ENCODE data around the gene SPRYD3.
"Not testable (repeated sequence)": the region's sequence is repeated elsewhere in the genome, so short reads cannot be mapped to it uniquely, and the experiment has no call there.

The SPRYD3 gene

DNA sequence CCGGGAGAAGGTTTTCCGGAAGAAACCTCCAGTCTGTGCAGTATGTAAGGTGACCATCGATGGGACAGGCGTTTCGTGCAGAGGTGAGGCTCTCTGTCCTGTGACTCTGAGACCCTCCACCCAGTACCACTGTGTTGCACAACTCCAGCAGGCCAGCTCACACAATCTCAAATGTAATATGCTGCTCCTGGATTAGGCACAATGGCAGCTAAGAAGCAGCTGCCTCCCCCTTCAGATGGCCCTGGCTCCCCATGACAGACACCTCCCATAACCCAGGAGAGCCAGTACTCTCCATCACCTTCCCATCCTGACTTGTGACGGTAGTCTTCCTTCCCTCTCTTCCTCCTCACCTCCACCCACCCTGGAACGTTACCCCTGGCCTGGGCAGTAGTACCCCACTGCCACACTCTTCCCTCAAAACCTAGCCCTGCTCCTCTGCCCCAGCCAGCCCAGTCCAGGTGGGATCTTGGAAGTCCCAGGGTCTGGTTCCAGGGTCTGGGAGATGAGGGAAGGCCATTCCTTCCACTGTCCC, 27.2 kb downstream of the SPRYD3 start:
- no peak for DNase-seq (ENCODE audit: low read depth in 2 of 2)

DNA sequence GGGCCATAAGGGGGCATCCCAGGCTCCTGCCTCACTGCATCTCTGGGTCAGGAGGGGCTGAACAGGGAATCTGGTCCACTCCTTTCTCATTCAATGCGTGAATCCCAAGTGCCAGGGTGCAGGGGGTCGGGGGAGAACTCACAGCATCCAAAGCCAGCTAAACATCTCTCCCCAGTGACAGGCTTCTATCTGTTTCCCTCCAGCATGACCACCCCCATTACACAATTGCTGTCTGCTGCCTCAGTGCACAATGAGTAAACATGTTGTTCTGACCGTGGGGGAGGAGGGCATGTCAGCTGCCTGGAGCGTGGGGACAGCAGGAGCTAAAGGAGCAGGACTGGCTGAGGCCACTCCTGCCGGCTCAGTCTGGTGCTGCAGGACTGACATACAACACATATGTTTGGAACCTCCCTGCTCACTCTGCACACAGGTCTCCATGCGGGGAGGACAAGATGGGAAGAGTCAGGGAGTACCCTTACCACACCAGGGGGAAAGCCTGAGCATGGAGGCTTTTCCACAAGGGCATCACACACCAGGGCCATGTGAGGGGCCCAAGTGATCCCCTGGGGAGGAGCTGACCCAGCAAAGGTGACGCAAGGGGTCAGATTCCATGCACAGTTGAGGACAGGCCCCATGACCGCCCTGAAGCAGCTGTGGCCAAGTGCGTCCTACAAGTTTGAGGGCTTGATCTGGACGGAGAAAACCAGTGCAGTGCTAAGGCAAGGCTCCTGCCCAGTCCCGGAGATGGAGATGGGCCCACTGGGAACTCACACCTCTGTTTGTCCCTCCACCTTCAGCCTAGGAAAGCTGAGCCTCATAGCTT, 27.9 kb downstream of the SPRYD3 start:
- DNase-seq (ENCODE audit: low read depth in 2 of 2), result no peak

- no peak for DNase-seq (ENCODE audit: low read depth in 2 of 2)
These were observed 28.6 kb downstream of the SPRYD3 start for GRCh38 chr12:53050426-53051057.

GRCh38 chr12:53049571-53050318, 29.4 kb downstream of the SPRYD3 start, which contains the start of gene TNS2:
TSS of gene TNS2 (plus strand) at chr12:53050065. CDS start at chr12:53050186, 121 bp downstream.
- no peak for DNase-seq (ENCODE audit: low read depth in 2 of 2)

DNA sequence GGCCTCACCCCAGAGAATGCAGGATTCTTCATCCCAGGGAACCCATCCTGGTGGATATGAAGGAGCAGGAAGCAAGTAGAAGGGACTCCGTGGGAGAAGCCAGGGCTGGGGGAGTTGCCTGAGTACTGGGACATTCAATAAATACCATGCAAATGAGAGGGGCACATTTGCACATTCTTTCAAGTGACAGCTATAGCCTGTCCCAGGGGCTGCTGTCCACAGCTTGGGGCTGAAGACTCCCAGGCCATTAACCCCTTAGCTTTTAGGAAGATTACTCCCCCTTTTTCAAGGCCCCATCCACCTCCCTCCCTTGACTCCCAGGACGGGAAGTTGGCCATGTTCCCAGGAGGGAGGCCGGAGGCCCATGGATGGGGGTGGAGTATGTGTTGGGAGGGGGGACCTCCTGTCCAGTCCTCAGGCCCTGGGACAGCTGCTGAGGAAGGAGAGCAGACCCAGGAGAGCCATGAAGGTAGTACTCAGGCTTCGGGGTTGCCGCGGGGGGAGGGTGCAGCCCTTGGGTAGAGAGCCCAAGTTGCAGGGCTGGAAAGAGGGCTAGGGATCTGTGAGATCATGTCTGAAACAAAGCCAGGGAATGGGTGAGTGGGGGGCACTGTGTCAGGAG, 30.3 kb downstream of the SPRYD3 start:
- no peak for DNase-seq (ENCODE audit: low read depth in 2 of 2)

DNA sequence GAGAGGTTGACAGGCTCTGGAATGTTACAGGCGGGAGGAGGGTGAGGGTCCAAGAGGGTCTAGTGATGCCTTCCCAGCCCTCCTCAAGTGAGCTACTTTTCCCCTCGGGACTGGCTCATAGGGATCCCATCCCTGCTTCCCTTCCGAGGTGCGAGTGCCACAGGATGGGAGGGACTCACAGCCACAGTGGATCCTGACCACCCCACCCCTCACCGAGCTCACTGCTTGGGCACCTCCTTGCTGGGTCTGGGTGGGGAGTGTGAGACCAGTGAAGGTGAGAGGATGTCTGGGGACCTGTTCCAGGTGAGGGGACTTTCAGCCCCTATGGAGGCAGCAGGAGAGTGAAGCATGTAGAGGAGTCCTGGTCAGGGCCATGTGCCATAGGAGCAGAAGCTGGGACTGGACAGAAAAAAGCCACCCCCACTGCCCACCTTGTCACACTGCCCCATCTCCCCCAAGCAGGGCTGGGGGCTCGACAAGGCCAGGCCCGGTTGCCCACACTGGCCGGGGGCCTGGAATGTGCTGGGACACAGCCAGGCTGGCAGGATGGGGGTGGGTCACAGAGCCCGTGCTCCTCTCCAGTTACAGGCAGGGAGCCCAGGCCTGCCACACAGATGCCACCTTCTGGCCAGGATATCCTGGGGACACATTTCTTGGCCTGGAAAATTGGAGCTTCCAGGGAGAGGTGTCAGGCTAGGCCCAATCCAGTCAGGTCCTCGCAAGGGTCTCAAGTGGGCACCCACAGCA, 31.0 kb downstream of the SPRYD3 start:
- no peak for DNase-seq (ENCODE audit: low read depth in 2 of 2)

GRCh38 chr12:53047221-53048032, 31.8 kb downstream of the SPRYD3 start:
- peak; percentile 49 to 53 for DNase-seq (ENCODE audit: low read depth in 2 of 2)

- DNase-seq (ENCODE audit: low read depth in 2 of 2), result peak; percentile 25 to 31
These were observed 32.5 kb downstream of the SPRYD3 start for GRCh38 chr12:53046655-53047220.

- no peak for DNase-seq (ENCODE audit: low read depth in 2 of 2)
These were observed 33.5 kb downstream of the SPRYD3 start for GRCh38 chr12:53045696-53046045.

- no peak for DNase-seq (ENCODE audit: low read depth in 2 of 2)
These were observed 34.1 kb downstream of the SPRYD3 start for GRCh38 chr12:53044896-53045695.

- DNase-seq (ENCODE audit: low read depth in 2 of 2), result no peak
These were observed 35.1 kb downstream of the SPRYD3 start for GRCh38 chr12:53044052-53044581.

- DNase-seq (ENCODE audit: low read depth in 2 of 2), result no peak
These were observed 36.4 kb downstream of the SPRYD3 start for GRCh38 chr12:53042607-53043454.

DNA sequence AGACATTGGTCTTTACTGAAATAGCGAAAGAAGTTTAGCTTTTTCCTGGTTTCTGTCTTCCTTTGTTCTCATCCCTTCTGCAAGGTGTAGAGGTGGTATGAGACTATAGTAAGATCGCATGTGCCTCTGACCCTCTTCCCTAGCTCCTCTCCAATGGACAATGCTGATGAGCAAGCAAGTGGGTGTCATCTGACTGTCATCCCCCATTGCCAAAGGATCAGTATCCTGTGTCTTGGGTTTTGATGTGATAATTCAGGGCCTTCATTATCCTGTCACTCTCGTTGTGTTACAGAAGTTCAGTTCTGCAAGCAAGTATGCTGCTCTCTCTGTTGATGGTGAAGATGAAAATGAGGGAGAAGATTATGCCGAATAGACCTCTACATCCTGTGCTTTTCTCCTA, 39.3 kb downstream of the SPRYD3 start:
- DNase-seq (ENCODE audit: low read depth in 2 of 2), result no peak

DNA sequence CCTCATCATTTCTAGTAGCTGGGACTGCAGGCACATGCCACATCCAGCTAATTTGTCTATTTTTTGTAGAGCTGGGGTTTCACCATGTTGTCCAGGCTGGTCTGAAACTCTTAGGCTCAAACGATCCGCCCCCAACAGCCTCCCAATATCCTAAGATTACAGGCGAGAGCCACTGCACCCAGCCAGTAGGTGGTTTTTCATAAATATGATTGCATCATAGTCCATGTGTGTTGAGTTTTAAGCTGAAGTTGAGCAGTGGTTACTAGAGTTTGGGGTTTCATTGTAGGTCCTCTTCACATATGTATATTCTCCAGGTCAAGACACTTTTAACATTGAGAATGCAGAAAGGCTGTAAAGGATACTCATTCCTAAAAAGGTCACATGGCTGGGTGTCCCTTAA, 42.4 kb downstream of the SPRYD3 start:
- DNase-seq (ENCODE audit: low read depth in 2 of 2), result no peak

DNA sequence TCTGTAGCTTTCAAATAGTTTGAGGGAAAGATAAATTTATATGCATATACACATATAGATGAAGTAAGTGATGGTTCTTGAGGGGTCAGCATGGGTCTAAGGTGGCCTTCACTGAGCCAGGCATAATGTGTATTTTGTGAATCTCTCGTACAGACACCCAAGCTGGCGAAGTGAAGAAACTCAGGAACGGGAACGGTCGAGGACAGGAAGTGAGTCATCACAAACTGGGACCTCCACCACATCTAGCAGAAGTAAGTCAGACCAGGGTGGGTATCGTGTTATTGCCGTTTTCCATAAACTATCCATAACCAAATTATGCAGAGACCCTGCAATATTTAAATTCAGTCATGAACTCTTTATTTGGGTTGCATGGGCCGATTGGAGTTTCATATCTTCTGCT, 44.7 kb downstream of the SPRYD3 start:
- DNase-seq (ENCODE audit: low read depth in 2 of 2), result no peak

DNA sequence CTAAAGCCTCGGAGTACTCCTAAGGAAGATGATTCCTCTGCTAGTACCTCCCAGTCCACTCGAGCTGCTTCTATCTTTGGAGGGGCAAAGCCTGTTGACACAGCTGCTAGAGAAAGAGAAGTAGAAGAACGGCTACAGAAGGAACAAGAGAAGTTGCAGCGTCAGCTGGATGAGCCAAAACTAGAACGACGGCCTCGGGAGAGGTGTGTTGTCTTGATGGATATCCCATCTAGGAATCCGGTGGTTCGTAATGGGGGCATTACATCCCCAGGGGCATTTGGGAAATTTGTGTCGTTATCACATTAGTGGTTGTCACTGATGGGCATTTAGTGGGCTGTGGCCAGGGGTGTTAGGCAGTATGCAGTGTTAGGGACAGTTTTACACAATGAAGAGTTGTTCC, 45.4 kb downstream of the SPRYD3 start:
- DNase-seq (ENCODE audit: low read depth in 2 of 2), result not testable (repeated sequence)

- no peak for DNase-seq (ENCODE audit: low read depth in 2 of 2)
These were observed 47.6 kb downstream of the SPRYD3 start for GRCh38 chr12:53031616-53032015.

- not testable (repeated sequence) for DNase-seq (ENCODE audit: low read depth in 2 of 2)
These were observed 52.2 kb downstream of the SPRYD3 start for GRCh38 chr12:53027014-53027413.
